GM12878 (cell line): ENCODE results near the gene ROCK2. TPM values are rescaled to one million over a fixed set of nuclear protein-coding genes. Genes with fewer than 3 reads are reported as not detected.
A peak's percentile ranks its signal among the peaks of the same experiment; 100 is the strongest.

Experiments used
- ATAC-seq: fragments of 200-7000 bp; cut with Tn5 transposase; 3 replicates; pipeline ENCODE4 v1.9.1; 2020; ENCODE audit warnings: mild to moderate bottlenecking, moderate library complexity
- BruUV-seq: library from RNA; stranded (reverse); fragments of 400-500 nt; replicated peaks from 2 replicates; lab custom pipeline; 2021; lab: Mats Ljungman, UMichigan
- CTCF ChIA-PET: fragments of 300-600 bp; sonication (Branson Sonifier 250); formaldehyde crosslinking; extraction: SDS; loops from one replicate; lab custom pipeline; 2021; ENCODE audit warnings: inconsistent platforms; lab: Yijun Ruan, JAX
- POLR2A ChIA-PET: fragments of 350-600 bp; formaldehyde crosslinking; extraction: SDS; loops from one replicate; lab custom pipeline; 2021; ENCODE audit warnings: inconsistent platforms; lab: Charles Lee
- RAD21 ChIA-PET: fragments of 300-600 bp; sonication (Branson Sonifier 250); formaldehyde crosslinking; loops from one replicate; lab custom pipeline; 2023; ENCODE audit warnings: antibody characterized with exemption; ENCODE audit not compliant: unreplicated experiment; lab: Charles Lee
- SMC1A ChIA-PET: fragments of 300-600 bp; sonication (Branson Sonifier 250); formaldehyde crosslinking; loops from one replicate; lab custom pipeline; 2023; ENCODE audit not compliant: unreplicated experiment, uncharacterized antibody; lab: Charles Lee
- DNase-seq: peaks from one replicate; pipeline ENCODE4 v3.0.0-alpha.2; 2011; ENCODE audit warnings: low read depth, low spot score
- FAIRE-seq: peaks from 3 replicates; lab custom pipeline; 2011; peaks lifted over from hg19 to GRCh38; lab: Jason Lieb, UNC
- H2AFZ ChIP-seq: 2 replicates; pipeline ENCODE4 v1.6.0; 2011; ENCODE audit warnings: low read depth, low read length, control low read depth; ENCODE audit not compliant: control insufficient read depth
- H3K27ac ChIP-seq: 2 replicates; pipeline ENCODE4 v1.5.1; 2011; ENCODE audit warnings: control low read depth; ENCODE audit not compliant: control insufficient read depth, insufficient read depth
- H3K27me3 ChIP-seq, 2 experiments: replicated peaks in 1 of 2; 2 replicates each; pipeline versions ENCODE4 v1.6.0 to v1.6.1; 2011; ENCODE audit warnings: low read length in 1 of 2; ENCODE audit not compliant: control insufficient read depth in 2 of 2, insufficient read depth in 2 of 2
- H3K36me3 ChIP-seq, 2 experiments: 2 replicates each; pipeline ENCODE4 v1.5.1; 2011; ENCODE audit warnings: low read length in 1 of 2; ENCODE audit not compliant: control insufficient read depth in 2 of 2, insufficient read depth in 2 of 2
- H3K4me1 ChIP-seq: 2 replicates; pipeline ENCODE4 v1.6.1; 2011; ENCODE audit warnings: mild to moderate bottlenecking, low read length, moderate library complexity, mixed read lengths; ENCODE audit not compliant: control insufficient read depth, insufficient read depth
- H3K4me2 ChIP-seq: 2 replicates; pipeline ENCODE4 v1.6.0; 2011; ENCODE audit warnings: control low read depth; ENCODE audit not compliant: control insufficient read depth, insufficient read depth
- H3K4me3 ChIP-seq: fragments of 200-600 bp; sonication (generic); 2 replicates; pipeline ENCODE4 v1.5.1; 2016
- H3K79me2 ChIP-seq: 2 replicates; pipeline ENCODE4 v1.6.0; 2011; ENCODE audit warnings: low read length; ENCODE audit not compliant: control insufficient read depth, insufficient read depth
- H3K9ac ChIP-seq: 2 replicates; pipeline ENCODE4 v1.8.0; 2011; ENCODE audit warnings: low read length, control low read depth, mixed read lengths; ENCODE audit not compliant: control insufficient read depth, insufficient read depth
- H3K9me3 ChIP-seq: replicated peaks from 3 replicates; pipeline ENCODE4 v1.5.1; 2011; ENCODE audit warnings: mild to moderate bottlenecking, low read length; ENCODE audit not compliant: control insufficient read depth, insufficient read depth
- H4K20me1 ChIP-seq: 2 replicates; pipeline ENCODE4 v1.6.0; 2011; ENCODE audit not compliant: control insufficient read depth, insufficient read depth
- BACH1 ChIP-seq: fragments of 450-650 bp; IDR thresholded peaks from 2 replicates; pipeline ENCODE4 v1.6.1; 2017; ENCODE audit warnings: mild to moderate bottlenecking, borderline replicate concordance
- CBFB ChIP-seq: IDR thresholded peaks from 2 replicates; pipeline ENCODE4 v1.6.1; 2016; ENCODE audit warnings: antibody characterized with exemption, low read depth
- CUX1 ChIP-seq: IDR thresholded peaks from 2 replicates; pipeline ENCODE4 v1.6.1; 2012; ENCODE audit warnings: improper control_type of control experiment, low read depth, low read length; ENCODE audit not compliant: insufficient replicate concordance
- EP300 ChIP-seq, 2 experiments: fragments of 150-350 bp in 1 of 2; IDR thresholded peaks; 2 replicates each; pipeline ENCODE4 v1.6.1; 2011 to 2012; ENCODE audit warnings: low read depth in 2 of 2, low read length in 2 of 2, borderline replicate concordance in 1 of 2, improper control_type of control experiment in 1 of 2, inconsistent platforms in 1 of 2; ENCODE audit not compliant: control insufficient read depth in 1 of 2
- GATAD2B ChIP-seq: fragments of 450-650 bp; conservative IDR thresholded peaks from 2 replicates; pipeline ENCODE4 v1.6.1; 2017; ENCODE audit warnings: low read depth, mild to moderate bottlenecking, moderate library complexity
- HCFC1 ChIP-seq: fragments of 150-350 bp; IDR thresholded peaks from 2 replicates; pipeline ENCODE4 v1.6.1; 2014; ENCODE audit warnings: low read length
- MAX ChIP-seq: IDR thresholded peaks from 2 replicates; pipeline ENCODE4 v1.6.1; 2012; ENCODE audit warnings: low read depth, low read length, improper control_type of control experiment
- MEF2A ChIP-seq: IDR thresholded peaks from 2 replicates; pipeline ENCODE4 v1.6.1; 2011; ENCODE audit warnings: low read depth, mild to moderate bottlenecking, low read length, moderate library complexity; ENCODE audit not compliant: insufficient read depth
- MEF2B ChIP-seq: fragments of 450-650 bp; IDR thresholded peaks from 2 replicates; pipeline ENCODE4 v1.6.1; 2018; ENCODE audit warnings: mild to moderate bottlenecking, moderate library complexity; ENCODE audit not compliant: partially characterized antibody, poor library complexity, severe bottlenecking
- POLR2AphosphoS2 ChIP-seq: IDR thresholded peaks from 2 replicates; pipeline ENCODE4 v1.6.1; 2011; ENCODE audit warnings: low read depth, mild to moderate bottlenecking, low read length, improper control_type of control experiment, moderate library complexity
- RB1 ChIP-seq: fragments of 450-650 bp; formaldehyde crosslinking; IDR thresholded peaks from 2 replicates; pipeline ENCODE4 v1.6.1; 2017; ENCODE audit warnings: mild to moderate bottlenecking, borderline replicate concordance
- RCOR1 ChIP-seq: conservative IDR thresholded peaks from 2 replicates; pipeline ENCODE4 v1.6.1; 2012; ENCODE audit warnings: low read depth, low read length, improper control_type of control experiment
- ZNF217 ChIP-seq: fragments of 450-650 bp; IDR thresholded peaks from 2 replicates; pipeline ENCODE4 v1.6.1; 2017; ENCODE audit warnings: antibody characterized with exemption, mild to moderate bottlenecking
- ZNF622 ChIP-seq: fragments of 450-650 bp; IDR thresholded peaks from 2 replicates; pipeline ENCODE4 v1.6.1; 2017; ENCODE audit warnings: mild to moderate bottlenecking, inconsistent platforms
- WGBS: methylation state at CpG from one replicate; pipeline ENCODE4 v1.1.6; 2016; ENCODE audit warnings: low lambda C conversion rate; ENCODE audit not compliant: insufficient replicate concordance, insufficient coverage; ENCODE audit errors: missing lambda C conversion rate; 5-methylcytosine and 5-hydroxymethylcytosine counted together
- in situ Hi-C: fragments of 300-500 bp; cut with MboI; formaldehyde crosslinking; loops from 9 replicates; pipeline ENCODE4 v1.14.3; 2018; ENCODE audit warnings: mixed read lengths
- intact Hi-C: fragments of 100-400 bp; cut with micrococcal nuclease; formaldehyde crosslinking; loops from one replicate; pipeline ENCODE4 v1.14.2; 2022; ENCODE audit not compliant: unreplicated experiment
- polyA plus RNA-seq, 11 experiments: library from polyadenylated mRNA; depleted of rRNA in 4 of 11; unstranded in 6 of 11; stranded (reverse) in 5 of 11; fragments of >200 nt; fragmentation: Nextera tagmentation in 4 of 11; fragmentation: Illumina TruSeq in 1 of 11; extraction: Ambion mirVana in 4 of 11; extraction: Trizol in 1 of 11; gene quantifications; 1 replicate in 1 of 11; 2 replicates in 10 of 11; pipeline versions ENCODE4 v1.2.1 to v1.2.3, GENCODE V29; 2011 to 2016; ENCODE audit warnings: inconsistent platforms in 2 of 11, missing spikeins in 2 of 11, low read depth in 1 of 11
- total RNA-seq, 4 experiments: library from RNA; depleted of rRNA in 3 of 4; stranded (reverse); fragments of >200 nt in 3 of 4; fragmentation: Illumina TruSeq in 1 of 4; extraction: Trizol in 1 of 4; gene quantifications; 2 replicates each; pipeline versions ENCODE4 v1.2.1 to v1.2.3, GENCODE V29; 2013 to 2021

The ROCK2 gene
- total and polyA plus RNA-seq, 10 of the 15 experiments (the other 5 are each of a cell fraction or from before 2014, with no cell fraction given): 4.6 to 22.1 (median 8.3) TPM

GRCh38 chr2:11280713-11281112, 63.7 kb downstream of the ROCK2 start:
- ChIA-PET SMC1A (no interaction called here), POLR2A (no interaction called here)

GRCh38 chr2:11279398-11279797, 65.0 kb downstream of the ROCK2 start:
- H3K4me1 ChIP-seq: 0 out of 2 replicates have a peak, but pooled peaks cover 4% of the 10 kb centered on the region
- DNase-seq (no peak), FAIRE-seq (peak; percentile 69), ATAC-seq (no peak)
- in situ Hi-C loops: no loop called here
- no peak overlapping the region for H3K4me2 ChIP-seq
- no peak overlapping the region for H3K9ac ChIP-seq
- intact Hi-C loops: no loop called here
- ChIA-PET SMC1A (interaction anchor here (0.6 kb wide), 1 partner anchor 299 kb away, joined by 3 read pairs; no protein-coding TSS in a partner anchor), RAD21 (no interaction called here), CTCF (no interaction called here), POLR2A (no interaction called here)
- no peak overlapping the region for H2AFZ ChIP-seq
- H3K79me2 ChIP-seq: no peaks in the 10 kb centered on the region; the same call in 1 of the 2 replicates
- H3K36me3 ChIP-seq: peaks cover 0 to 6% of the 10 kb centered on the region in 2 experiments; a peak in 2 of 4 replicates
- no peaks in the 10 kb centered on the region for H4K20me1 ChIP-seq
- H3K27me3 ChIP-seq: no peaks in the 10 kb centered on the region
- BruUV-seq: no TSS peak
- peaks cover 2% of the 10 kb centered on the region; the same call in 2 of the 3 replicates for H3K9me3 ChIP-seq
- no peak overlapping the region for H3K4me3 ChIP-seq
- 76% methylated on average over 4 of the region's 4 CpGs for WGBS
- H3K27ac ChIP-seq: no peak overlapping the region
- no peak for TF ChIP-seq CUX1
- TF ChIP-seq POLR2AphosphoS2: no peak
- TF ChIP-seq CBFB: no peak
- no peak for TF ChIP-seq MAX
- TF ChIP-seq MEF2A: no peak
- TF ChIP-seq ZNF217: no peak
- TF ChIP-seq HCFC1: no peak
- TF ChIP-seq RCOR1: no peak
- no peak for TF ChIP-seq GATAD2B
- TF ChIP-seq RB1: no peak
- TF ChIP-seq EP300 (IDR thresholded peaks at IDR 0.05; ENCODE audit: borderline replicate concordance in 1 of 2, control insufficient read depth in 1 of 2, low read depth in 2 of 2, low read length in 2 of 2): no peak
- no peak for TF ChIP-seq MEF2B

More at GRCh38 chr2:11280713-11281112, 63.7 kb downstream of the ROCK2 start:
- intact Hi-C loops (no loop called here), in situ Hi-C loops (no loop called here)
- BruUV-seq: no TSS peak
- no peaks in the 10 kb centered on the region for H4K20me1 ChIP-seq
- no peak overlapping the region for H2AFZ ChIP-seq
- no peak for TF ChIP-seq BACH1
- no peak for TF ChIP-seq ZNF622
- H3K4me3 ChIP-seq: no peak overlapping the region
- FAIRE-seq: no peak
- no peak overlapping the region for H3K9ac ChIP-seq
- ATAC-seq: no peak
- H3K27ac ChIP-seq: no peak overlapping the region
- H3K4me1 ChIP-seq: no peaks in the 10 kb centered on the region
- H3K9me3 ChIP-seq: peaks cover 2% of the 10 kb centered on the region
- no peaks in the 10 kb centered on the region for H3K27me3 ChIP-seq
- 98% methylated on average over 3 of the region's 3 CpGs for WGBS
- ChIA-PET RAD21 (no interaction called here), CTCF (no interaction called here)
- H3K4me2 ChIP-seq: no peak overlapping the region
- no peaks in the 10 kb centered on the region; the same call in 1 of the 2 replicates for H3K79me2 ChIP-seq
- H3K36me3 ChIP-seq: peaks cover 0 to 5% of the 10 kb centered on the region in 2 experiments; a peak in 2 of 4 replicates
- DNase-seq: no peak
